ENCODE measurements around the gene GNB5.

Gene GNB5

GRCh38 chr15:52207191-52207590, 16.0 kb upstream of the GNB5 start:
- DNase-seq (ENCODE audit: low spot score), result no peak

- DNase-seq (ENCODE audit: low spot score), result no peak
Observed at GRCh38 chr15:52206446-52206845, 15.3 kb upstream of the GNB5 start.

GRCh38 chr15:52204657-52205056, 13.5 kb upstream of the GNB5 start:
- no peak for DNase-seq (ENCODE audit: low spot score)

- DNase-seq (ENCODE audit: low spot score), result no peak
Observed at GRCh38 chr15:52200831-52201365, 9.7 kb upstream of the GNB5 start.

GRCh38 chr15:52199271-52199670, 8.1 kb upstream of the GNB5 start:
- DNase-seq (ENCODE audit: low spot score), result no peak

GRCh38 chr15:52196891-52197290, 5.7 kb upstream of the GNB5 start:
- no peak for DNase-seq (ENCODE audit: low spot score)

GRCh38 chr15:52193791-52194190, 2.6 kb upstream of the GNB5 start:
- no peak for DNase-seq (ENCODE audit: low spot score)

GRCh38 chr15:52193321-52193720, 2.1 kb upstream of the GNB5 start:
- DNase-seq (ENCODE audit: low spot score), result no peak

GRCh38 chr15:52186651-52187486, 4.3 kb downstream of the GNB5 start:
- no peak for DNase-seq (ENCODE audit: low spot score)

- no peak for DNase-seq (ENCODE audit: low spot score)
Observed at GRCh38 chr15:52185151-52185561, 6.0 kb downstream of the GNB5 start.

GRCh38 chr15:52184721-52185120, 6.5 kb downstream of the GNB5 start:
- no peak for DNase-seq (ENCODE audit: low spot score)

- peak; percentile 34 for DNase-seq (ENCODE audit: low spot score)
Observed at GRCh38 chr15:52183562-52184173, 7.5 kb downstream of the GNB5 start.

GRCh38 chr15:52181938-52182780, 9.0 kb downstream of the GNB5 start:
- no peak for DNase-seq (ENCODE audit: low spot score)

- DNase-seq (ENCODE audit: low spot score), result no peak
Observed at GRCh38 chr15:52180851-52181450, 10.2 kb downstream of the GNB5 start.

GRCh38 chr15:52180196-52180835, 10.9 kb downstream of the GNB5 start:
- peak; percentile 23 for DNase-seq (ENCODE audit: low spot score)

- peak; percentile 98 for DNase-seq (ENCODE audit: low spot score)
Observed at GRCh38 chr15:52179278-52180195, 11.7 kb downstream of the GNB5 start.

GRCh38 chr15:52178765-52179164, 12.4 kb downstream of the GNB5 start:
- no peak for DNase-seq (ENCODE audit: low spot score)

- DNase-seq (ENCODE audit: low spot score), result no peak
Observed at GRCh38 chr15:52172869-52173268, 18.3 kb downstream of the GNB5 start.

- no peak for DNase-seq (ENCODE audit: low spot score)
Observed at GRCh38 chr15:52171807-52172206, 19.4 kb downstream of the GNB5 start.

GRCh38 chr15:52171386-52171785, 19.8 kb downstream of the GNB5 start:
- DNase-seq (ENCODE audit: low spot score), result peak; percentile 31

Measured in iPS-NIHi11 (cell line).